Measurements from ENCODE around the gene BICRA.
"Not testable (repeated sequence)": the region's sequence is repeated elsewhere in the genome, so short reads cannot be mapped to it uniquely, and the experiment has no call there.

BICRA gene

DNA sequence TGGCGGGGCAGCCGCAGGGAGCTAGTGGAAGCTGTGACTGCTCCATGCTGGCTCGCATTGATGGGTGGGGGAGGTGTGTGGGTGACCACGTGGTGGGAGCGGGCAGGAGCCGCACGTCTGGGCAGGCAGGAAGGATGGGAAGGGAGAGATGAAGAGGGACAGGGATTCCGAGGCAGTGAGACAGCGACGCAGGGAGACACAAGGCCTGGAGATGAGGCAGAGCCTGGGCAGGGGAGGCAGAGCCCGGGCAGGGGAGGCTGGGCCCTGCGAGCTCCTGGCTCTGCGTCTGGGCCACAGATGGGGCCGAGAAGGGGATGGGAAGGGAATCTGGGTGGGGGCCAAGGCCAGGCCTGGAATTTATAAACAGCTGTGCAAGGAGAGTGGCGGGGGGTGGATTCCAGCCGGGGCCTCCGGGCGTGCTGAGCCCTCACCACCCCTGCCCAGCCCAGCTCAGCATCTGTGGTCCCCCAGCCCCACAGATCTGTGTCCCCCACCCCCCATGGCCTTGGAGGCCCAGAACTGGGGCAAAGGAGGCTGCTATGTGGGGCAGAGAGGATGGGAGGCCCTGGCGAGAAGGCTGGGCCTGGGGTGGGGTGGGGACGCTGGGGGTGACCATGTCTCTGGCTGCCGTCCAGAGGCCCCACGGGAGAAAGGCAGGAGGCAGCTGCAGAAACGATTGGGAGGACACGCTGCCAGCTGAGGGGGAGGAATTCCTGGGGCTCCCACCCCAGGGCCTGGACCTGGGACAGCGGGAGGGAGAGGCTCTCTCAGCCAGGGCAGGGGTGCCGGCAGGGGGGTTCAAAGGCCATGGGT is 110.3 kb downstream of the BICRA start:
- DNase-seq: no peak

DNA sequence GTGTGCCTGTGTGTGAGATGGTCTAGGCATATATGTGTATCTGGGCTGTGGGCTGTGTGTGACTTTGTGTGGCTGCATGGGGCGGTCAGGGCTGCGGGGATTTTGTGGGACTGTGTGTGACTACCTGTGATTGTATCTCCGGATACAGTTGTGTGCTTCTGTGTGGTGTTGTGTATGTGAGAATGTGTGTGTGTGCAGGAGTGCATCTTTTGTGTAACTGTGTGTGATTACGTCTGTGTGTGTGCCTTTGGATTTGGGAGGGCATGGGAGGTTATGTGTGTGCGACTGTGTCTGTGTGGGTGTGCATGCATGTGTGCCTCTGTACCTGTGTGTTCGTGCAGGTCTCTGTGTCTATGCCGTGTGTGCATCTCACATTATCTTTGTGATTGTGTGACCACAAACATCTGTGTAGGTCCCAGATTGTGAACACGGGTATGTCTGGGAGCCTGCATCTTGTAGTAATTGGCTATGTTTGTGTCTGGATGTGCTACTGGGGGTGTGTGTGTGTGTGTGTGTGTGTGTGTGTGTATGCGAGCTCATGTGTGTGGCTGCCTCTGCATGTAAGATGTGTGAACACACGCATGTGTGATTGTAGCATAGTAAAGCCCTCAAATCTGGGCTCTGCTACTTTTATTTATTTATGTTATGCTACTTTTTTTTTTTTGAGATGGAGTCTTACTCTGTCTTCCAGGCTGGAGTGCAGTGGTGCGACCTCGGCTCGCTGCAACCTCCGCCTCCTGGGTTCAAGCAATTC is 111.9 kb downstream of the BICRA start:
- no peak for DNase-seq

DNA sequence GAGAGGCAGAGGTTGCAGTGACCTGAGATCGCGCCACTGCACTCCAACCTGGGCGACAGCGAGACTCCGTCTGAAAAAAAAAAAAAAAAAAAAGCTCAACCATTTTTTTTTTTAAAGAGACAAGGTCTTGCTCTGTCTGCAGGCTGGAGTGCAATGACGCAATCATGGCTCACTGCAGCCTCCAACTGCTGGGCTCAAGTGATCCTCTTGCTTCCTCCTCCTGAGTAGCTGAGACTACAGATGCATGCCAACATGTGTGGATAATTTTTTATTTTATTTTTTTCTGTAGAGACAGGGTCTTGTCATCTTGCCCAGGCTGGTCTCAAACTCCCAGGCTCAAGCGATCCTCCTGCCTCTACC is 114.6 kb downstream of the BICRA start:
- peak; percentile 64 for DNase-seq

DNA sequence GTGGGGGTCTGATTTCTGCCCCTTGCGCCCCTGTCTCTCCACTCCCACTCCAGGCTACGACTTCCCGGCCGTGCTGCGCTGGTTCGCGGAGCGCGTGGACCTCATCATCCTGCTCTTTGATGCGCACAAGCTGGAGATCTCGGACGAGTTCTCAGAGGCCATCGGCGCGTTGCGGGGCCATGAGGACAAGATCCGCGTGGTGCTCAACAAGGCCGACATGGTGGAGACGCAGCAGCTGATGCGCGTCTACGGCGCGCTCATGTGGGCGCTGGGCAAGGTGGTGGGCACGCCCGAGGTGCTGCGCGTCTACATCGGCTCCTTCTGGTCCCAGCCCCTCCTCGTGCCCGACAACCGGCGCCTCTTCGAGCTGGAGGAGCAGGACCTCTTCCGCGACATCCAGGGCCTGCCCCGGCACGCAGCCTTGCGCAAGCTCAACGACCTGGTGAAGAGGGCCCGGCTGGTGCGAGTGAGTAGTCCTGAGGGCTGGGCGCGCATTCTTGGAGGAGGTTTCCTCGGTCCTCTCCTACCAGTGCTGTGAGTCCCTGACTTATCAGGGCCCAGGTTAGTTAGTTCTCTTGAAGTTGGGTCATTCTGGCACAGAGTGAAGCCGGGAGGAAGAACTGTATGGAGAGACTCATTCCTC is 116.9 kb downstream of the BICRA start:
- no peak for DNase-seq

DNA sequence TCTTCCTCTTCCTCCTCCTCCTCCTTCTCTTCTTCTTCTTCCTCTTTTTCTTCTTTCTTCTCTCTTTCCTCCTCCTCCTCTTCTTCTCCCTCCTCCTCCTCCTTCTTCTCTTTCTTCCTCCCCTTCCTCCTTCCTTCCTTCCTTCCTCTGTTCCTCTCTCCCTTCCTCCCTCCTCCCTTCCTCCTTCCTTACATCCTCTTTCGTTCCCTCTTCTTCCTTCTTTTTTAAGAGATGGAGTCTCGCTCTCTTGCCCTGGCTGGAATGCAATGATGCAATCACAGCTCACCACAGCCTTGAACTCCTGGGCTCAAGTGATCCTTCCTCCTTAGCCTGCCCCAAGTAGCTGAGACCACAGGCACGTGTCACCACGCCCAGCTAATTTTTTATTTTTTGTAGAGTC is 117.5 kb downstream of the BICRA start:
- no peak for DNase-seq

GRCh38 chr19:47728295-47728694 is 119.4 kb downstream of the BICRA start:
- not testable (repeated sequence) for DNase-seq

- peak; percentile 59 for DNase-seq
Observed at GRCh38 chr19:47729468-47729798, 120.5 kb downstream of the BICRA start.

DNA sequence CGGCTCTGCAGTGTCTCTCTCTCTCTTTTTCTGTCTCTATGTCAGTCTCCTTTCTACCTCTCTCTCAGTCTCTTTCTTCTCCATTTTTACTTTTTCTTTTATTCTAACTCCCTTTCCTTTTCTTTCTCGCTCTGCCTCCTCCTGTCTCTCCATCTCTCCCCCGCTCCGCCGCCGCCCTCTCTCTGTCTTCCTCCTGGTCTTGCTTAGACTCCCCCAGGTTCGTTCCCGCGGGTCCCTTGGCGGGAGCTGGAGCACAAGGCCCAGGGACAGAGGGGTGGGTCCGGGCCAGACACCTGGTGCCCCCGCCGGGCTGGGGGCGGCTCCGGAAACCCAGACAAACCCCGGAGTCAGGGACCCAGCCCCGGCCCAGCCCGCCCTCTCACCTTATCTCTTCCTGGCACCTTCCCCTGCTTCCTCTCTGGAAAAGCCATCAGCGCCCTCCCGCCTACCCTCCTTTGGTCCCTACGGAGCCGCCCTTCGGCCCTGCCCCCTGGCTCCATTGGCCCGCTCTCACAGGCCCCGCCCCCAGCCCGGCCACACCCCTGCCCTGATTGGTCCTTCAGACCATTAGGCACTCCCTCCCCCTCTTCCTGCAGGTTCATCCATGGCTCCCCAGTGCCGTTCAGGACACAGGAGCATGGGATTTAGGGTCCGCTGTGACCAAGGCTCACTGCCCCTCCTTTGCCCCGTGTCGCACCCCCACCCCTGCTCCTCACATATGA is 121.0 kb downstream of the BICRA start:
- DNase-seq: peak; percentile 96

DNA sequence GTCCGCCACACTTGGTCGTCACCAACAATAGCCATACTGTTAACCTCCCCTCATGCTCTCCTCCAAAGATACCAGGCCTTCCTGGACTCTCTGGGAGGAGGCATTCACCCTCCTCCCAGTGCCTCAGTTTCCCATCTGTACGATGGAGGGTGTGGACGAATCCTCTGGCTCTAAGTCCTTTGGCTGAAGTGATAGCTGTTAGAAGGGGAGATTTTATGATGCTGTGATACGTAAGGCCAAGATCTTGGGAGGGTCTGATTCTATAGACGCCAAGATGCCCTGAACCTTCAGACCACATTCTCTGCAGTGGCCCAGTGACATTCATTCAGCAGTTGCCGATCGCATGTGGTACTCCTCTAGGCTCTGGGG is 121.6 kb downstream of the BICRA start:
- no peak for DNase-seq

DNA sequence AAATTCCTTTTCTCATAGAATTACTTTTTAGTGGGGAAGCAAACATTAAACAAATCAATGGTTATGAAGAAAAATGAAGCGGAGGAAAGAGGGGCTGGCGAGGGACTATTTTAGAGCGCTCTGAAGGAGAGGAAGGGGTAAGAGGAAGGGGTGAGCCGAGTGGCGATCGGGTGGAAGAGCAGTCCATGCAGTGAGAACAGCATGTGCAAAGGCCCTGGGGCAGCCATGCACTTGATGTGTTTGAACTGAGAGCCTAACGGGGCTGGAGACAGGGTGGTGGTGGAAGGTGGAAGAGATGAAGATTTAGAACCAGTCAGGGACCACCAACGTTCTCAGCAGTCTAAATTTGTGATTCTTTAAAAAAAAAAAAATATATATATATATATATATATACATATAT is 122.0 kb downstream of the BICRA start:
- no peak for DNase-seq

DNA sequence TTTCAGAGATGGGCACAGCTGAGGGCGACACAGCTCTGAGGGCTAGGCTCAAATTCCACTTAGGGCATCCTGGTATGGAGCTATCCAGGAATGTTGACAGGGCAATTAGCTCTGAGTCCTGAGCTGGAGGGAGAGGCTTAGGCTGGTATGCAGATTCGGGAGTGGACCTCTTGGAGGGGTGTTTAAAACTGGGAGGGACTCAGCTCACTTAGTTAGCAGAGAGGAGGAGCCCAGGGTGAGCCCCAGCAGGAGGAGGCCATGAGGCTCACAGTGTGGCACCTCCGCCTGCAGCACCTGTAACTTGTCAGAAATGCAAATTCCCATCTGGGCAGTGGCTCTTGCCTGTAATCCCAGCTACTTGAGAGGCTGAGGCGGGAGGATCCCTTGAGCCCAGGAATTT is 126.2 kb downstream of the BICRA start:
- DNase-seq: no peak

DNA sequence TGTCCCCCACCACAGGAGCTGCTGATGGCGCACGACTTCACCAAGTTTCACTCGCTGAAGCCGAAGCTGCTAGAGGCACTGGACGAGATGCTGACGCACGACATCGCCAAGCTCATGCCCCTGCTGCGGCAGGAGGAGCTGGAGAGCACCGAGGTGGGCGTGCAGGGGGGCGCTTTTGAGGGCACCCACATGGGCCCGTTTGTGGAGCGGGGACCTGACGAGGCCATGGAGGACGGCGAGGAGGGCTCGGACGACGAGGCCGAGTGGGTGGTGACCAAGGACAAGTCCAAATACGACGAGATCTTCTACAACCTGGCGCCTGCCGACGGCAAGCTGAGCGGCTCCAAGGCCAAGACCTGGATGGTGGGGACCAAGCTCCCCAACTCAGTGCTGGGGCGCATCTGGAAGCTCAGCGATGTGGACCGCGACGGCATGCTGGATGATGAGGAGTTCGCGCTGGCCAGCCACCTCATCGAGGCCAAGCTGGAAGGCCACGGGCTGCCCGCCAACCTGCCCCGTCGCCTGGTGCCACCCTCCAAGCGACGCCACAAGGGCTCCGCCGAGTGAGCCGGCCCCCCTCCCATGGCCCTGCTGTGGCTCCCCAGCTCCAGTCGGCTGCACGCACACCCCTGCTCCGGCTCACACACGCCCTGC is 132.1 kb downstream of the BICRA start:
- DNase-seq: no peak

- DNase-seq: no peak
Observed at GRCh38 chr19:47741544-47742140, 132.7 kb downstream of the BICRA start.

- DNase-seq: no peak
Observed at GRCh38 chr19:47742634-47743033, 133.7 kb downstream of the BICRA start.

GRCh38 chr19:47745010-47745901 is 136.3 kb downstream of the BICRA start, which contains the start of gene NOP53:
TSS of gene NOP53 (plus strand) at chr19:47745546. CDS start at chr19:47745560, 14 bp downstream.
- peak; percentile 98 for DNase-seq

DNA sequence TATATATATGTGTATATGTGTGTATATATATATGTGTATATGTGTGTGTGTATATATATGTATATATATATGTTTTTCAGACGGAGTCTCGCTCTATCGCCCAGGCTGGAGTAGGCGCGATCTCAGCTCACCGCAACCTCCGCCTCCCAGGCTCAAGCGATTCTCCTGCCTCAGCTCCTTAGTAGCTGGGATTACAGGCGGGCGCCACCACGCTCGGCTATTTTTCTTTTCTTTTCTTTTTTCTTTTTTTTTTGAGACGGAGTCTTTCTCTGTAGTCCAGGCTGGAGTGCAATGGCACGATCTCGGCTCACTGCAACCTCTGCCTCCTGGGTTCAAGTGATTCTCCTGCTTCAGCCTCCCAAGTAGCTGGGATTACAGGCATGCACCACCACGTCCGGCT is 137.2 kb downstream of the BICRA start:
- not testable (repeated sequence) for DNase-seq

- no peak for DNase-seq
Observed at GRCh38 chr19:47749326-47749725, 140.4 kb downstream of the BICRA start.

DNA sequence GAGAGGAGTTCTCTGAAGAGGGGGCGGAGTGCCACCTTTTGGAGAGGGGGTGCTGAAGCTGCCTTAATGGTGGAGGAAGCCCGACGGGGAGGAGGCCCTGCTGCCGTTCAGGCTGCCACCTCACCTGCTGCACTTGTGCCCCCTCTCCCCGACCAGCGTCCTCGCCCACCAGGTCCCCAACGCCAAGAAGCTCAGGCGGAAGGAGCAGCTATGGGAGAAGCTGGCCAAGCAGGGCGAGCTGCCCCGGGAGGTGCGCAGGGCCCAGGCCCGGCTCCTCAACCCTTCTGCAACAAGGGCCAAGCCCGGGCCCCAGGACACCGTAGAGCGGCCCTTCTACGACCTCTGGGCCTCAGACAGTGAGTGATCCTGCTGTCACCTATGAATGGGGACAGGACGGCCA is 141.8 kb downstream of the BICRA start:
- DNase-seq: no peak

GRCh38 chr19:47752440-47753211 is 143.7 kb downstream of the BICRA start:
- no peak for DNase-seq
